Metanephros (tissue), 2 donors: ENCODE measurements around the gene TRIML1. TPM values are rescaled to one million over a fixed set of nuclear protein-coding genes. Genes with fewer than 3 reads are reported as not detected.

Experiments
- small RNA-seq: library from RNA; depleted of rRNA; stranded (forward); fragments of <200 nt; gene quantifications from one replicate; pipeline ENCODE3, GENCODE V24; 2014; ENCODE audit warnings: low replicate concordance
- total RNA-seq: library from RNA; depleted of rRNA; stranded (reverse); fragments of >200 nt; gene quantifications from one replicate; pipeline ENCODE4 v1.2.3, GENCODE V29; 2014

Gene TRIML1, protein sequence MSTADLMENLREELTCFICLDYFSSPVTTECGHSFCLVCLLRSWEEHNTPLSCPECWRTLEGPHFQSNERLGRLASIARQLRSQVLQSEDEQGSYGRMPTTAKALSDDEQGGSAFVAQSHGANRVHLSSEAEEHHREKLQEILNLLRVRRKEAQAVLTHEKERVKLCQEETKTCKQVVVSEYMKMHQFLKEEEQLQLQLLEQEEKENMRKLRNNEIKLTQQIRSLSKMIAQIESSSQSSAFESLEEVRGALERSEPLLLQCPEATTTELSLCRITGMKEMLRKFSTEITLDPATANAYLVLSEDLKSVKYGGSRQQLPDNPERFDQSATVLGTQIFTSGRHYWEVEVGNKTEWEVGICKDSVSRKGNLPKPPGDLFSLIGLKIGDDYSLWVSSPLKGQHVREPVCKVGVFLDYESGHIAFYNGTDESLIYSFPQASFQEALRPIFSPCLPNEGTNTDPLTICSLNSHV
- not detected for total RNA-seq

DNA sequence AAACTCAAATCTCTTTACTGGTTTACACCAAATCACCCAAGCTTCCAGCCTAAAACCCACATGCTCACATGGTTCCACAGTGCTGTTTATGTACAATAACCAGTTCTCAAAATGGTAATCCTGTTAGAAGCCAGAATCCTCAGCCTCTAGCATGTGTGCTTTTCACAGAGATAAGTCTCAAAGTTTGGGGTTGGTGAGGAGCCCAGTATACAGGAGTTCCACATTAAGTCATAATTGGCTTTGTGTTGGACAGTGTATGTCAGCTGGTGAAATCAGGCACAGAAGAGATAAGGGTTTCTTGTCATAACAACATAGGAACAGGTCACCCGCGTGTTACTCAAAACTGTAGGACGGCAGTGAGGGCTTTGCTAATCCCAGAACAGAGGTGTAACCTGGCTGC is at the start of gene TRIML1:
Gene TRIML1 (plus strand): TSS at position 301 of the 400 bp plus-strand sequence. CDS start 118 bp downstream, outside the sequence.

DNA sequence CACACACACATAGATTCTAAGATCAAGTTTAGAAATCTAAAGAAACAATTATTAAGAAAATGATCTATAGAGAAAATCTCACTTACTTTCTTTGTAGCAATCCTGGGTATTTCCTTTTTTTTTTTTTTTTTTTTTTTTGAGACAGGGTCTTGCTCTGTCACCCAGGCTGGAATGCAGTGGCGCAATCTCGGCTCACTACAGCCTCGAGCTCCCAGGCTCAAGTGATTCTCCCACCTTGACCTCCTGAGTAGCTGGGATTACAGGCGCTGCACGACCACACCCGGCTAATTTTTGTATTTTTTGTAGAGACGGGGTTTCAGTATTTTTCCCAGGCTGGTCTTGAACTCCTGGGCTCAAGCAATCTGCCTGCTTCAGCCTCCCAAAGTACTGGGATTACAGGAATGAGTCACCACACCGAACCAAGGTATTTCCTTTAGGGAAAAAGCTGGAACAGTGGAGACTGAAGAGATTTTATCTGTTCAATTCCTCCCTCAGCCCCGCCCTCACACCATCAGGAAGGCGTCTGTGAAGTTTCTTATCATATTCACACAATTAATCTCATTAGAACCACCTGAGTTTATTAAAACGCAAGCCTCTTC is 30.0 kb upstream of the TRIML1 start, which contains the start of gene TRIML2:
Gene TRIML2 (minus strand): TSS at position 447 of the 599 bp plus-strand sequence. CDS start 4,235 bp downstream, outside the sequence.

Small RNA genes within 50 kb of the gene (small RNA-seq; reads per million reads assigned to genes)
- gene RNU6-173P = not detected

Other genes starting within 250 kb of the TRIML1 start
- 0.53 TPM for gene ZFP42, start 143.7 kb upstream of the TRIML1 start, total RNA-seq
- gene TRIML2, start 29.8 kb upstream of the TRIML1 start, total RNA-seq = not detected